Measurements from ENCODE around the gene UBQLN2.
"Not testable (repeated sequence)": the region's sequence is repeated elsewhere in the genome, so short reads cannot be mapped to it uniquely, and the experiment has no call there.

Gene UBQLN2

GRCh38 chrX:56563231-56564161 is at the start of gene UBQLN2:
UBQLN2 (plus strand) TSS chrX:56563627; CDS start chrX:56563874, 247 bp downstream.
- peak; percentile 64 for DNase-seq (ENCODE audit: low read depth)

- DNase-seq (ENCODE audit: low read depth): no peak
Measured at GRCh38 chrX:56519642-56520041, 43.8 kb upstream of the UBQLN2 start.

- not testable (repeated sequence) for DNase-seq (ENCODE audit: low read depth)
Measured at GRCh38 chrX:56529482-56530007, 33.9 kb upstream of the UBQLN2 start.

- DNase-seq (ENCODE audit: low read depth): no peak
Measured at GRCh38 chrX:56530011-56530410, 33.4 kb upstream of the UBQLN2 start.

- no peak for DNase-seq (ENCODE audit: low read depth)
Measured at GRCh38 chrX:56550667-56551066, 12.8 kb upstream of the UBQLN2 start.

GRCh38 chrX:56554870-56555269 is 8.6 kb upstream of the UBQLN2 start:
- no peak for DNase-seq (ENCODE audit: low read depth)

- DNase-seq (ENCODE audit: low read depth): no peak
Measured at GRCh38 chrX:56557376-56557929, 6.0 kb upstream of the UBQLN2 start.

GRCh38 chrX:56564164-56564885 is 898 bp downstream of the UBQLN2 start:
- peak; percentile 0 for DNase-seq (ENCODE audit: low read depth)

- no peak for DNase-seq (ENCODE audit: low read depth)
Measured at GRCh38 chrX:56564921-56565840, 1.8 kb downstream of the UBQLN2 start.

- no peak for DNase-seq (ENCODE audit: low read depth)
Measured at GRCh38 chrX:56569378-56570057, 6.1 kb downstream of the UBQLN2 start.

- DNase-seq (ENCODE audit: low read depth): no peak
Measured at GRCh38 chrX:56572975-56573374, 9.5 kb downstream of the UBQLN2 start.

GRCh38 chrX:56574861-56575260 is 11.4 kb downstream of the UBQLN2 start:
- DNase-seq (ENCODE audit: low read depth): no peak

GRCh38 chrX:56576721-56577120 is 13.3 kb downstream of the UBQLN2 start:
- DNase-seq (ENCODE audit: low read depth): no peak

- DNase-seq (ENCODE audit: low read depth): no peak
Measured at GRCh38 chrX:56588397-56589188, 25.2 kb downstream of the UBQLN2 start.

GRCh38 chrX:56591830-56592229 is 28.4 kb downstream of the UBQLN2 start:
- DNase-seq (ENCODE audit: low read depth): not testable (repeated sequence)

GRCh38 chrX:56600141-56600540 is 36.7 kb downstream of the UBQLN2 start:
- DNase-seq (ENCODE audit: low read depth): no peak

- no peak for DNase-seq (ENCODE audit: low read depth)
Measured at GRCh38 chrX:56600987-56601386, 37.6 kb downstream of the UBQLN2 start.

- DNase-seq (ENCODE audit: low read depth): no peak
Measured at GRCh38 chrX:56615282-56615681, 51.9 kb downstream of the UBQLN2 start.
